HL-60 (cell line): Measurements from ENCODE around the gene FAM219B.

Experiments used
- DNase-seq, 2 experiments: peaks; one replicate each; pipeline ENCODE4 v3.0.0-alpha.2; 2010 to 2020; ENCODE audit warnings: low read depth in 1 of 2, low spot score in 1 of 2
- H3K27ac ChIP-seq: fragments of 250-450 bp; sonication (Bioruptor Pico); replicated peaks from 2 replicates; pipeline ENCODE4 v1.5.1; 2020; ENCODE audit warnings: mild to moderate bottlenecking, moderate library complexity
- H3K27me3 ChIP-seq: fragments of 250-450 bp; sonication (Bioruptor Pico); 2 replicates; pipeline ENCODE4 v1.5.1; 2021; ENCODE audit warnings: mild to moderate bottlenecking, moderate library complexity; ENCODE audit not compliant: insufficient read depth, poor library complexity, severe bottlenecking
- H3K4me3 ChIP-seq: replicated peaks from 2 replicates; pipeline ENCODE4 v1.5.1; 2011; ENCODE audit warnings: mild to moderate bottlenecking, control low read depth, low read length; ENCODE audit not compliant: insufficient read depth
- CTCF ChIP-seq: IDR thresholded peaks from one replicate; pipeline ENCODE4 v1.5.1; 2011; ENCODE audit warnings: low read length, control low read depth, inconsistent platforms; ENCODE audit not compliant: insufficient read depth
- GABPA ChIP-seq: IDR thresholded peaks from 2 replicates; pipeline ENCODE4 v1.6.1; 2012; ENCODE audit warnings: low read depth
- POLR2AphosphoS5 ChIP-seq: IDR thresholded peaks from 2 replicates; pipeline ENCODE4 v1.6.1; 2012; ENCODE audit warnings: low read depth
- REST ChIP-seq: IDR thresholded peaks from 2 replicates; pipeline ENCODE4 v1.6.1; 2012; ENCODE audit warnings: low read depth; ENCODE audit not compliant: insufficient replicate concordance
- SPI1 ChIP-seq: IDR thresholded peaks from 2 replicates; pipeline ENCODE4 v1.6.1; 2012; ENCODE audit warnings: low read depth, mild to moderate bottlenecking, borderline replicate concordance

The FAM219B gene

GRCh38 chr15:74892931-74893330, 13.7 kb downstream of the FAM219B start:
- Histone ChIP-seq H3K27ac (no peak overlapping the region), H3K4me3 (no peak overlapping the region)
- TF ChIP-seq GABPA (no peak), REST (no peak), CTCF (no peak), SPI1 (no peak), POLR2AphosphoS5 (no peak)

GRCh38 chr15:74892313-74892712, 14.3 kb downstream of the FAM219B start:
- no peak overlapping the region for H3K4me3 ChIP-seq
- TF ChIP-seq GABPA, result no peak
- TF ChIP-seq REST, result no peak
- no peak for TF ChIP-seq CTCF
- no peak for TF ChIP-seq SPI1
- TF ChIP-seq POLR2AphosphoS5, result no peak
- no peak for DNase-seq
- H3K27me3 ChIP-seq, result no peaks in the 10 kb centered on the region
- H3K27ac ChIP-seq, result no peak overlapping the region

More at GRCh38 chr15:74892931-74893330, 13.7 kb downstream of the FAM219B start:
- H3K27me3 ChIP-seq, result no peaks in the 10 kb centered on the region
- no peak for DNase-seq

GRCh38 chr15:74891469-74891868, 15.2 kb downstream of the FAM219B start:
- Histone ChIP-seq H3K27me3 (no peaks in the 10 kb centered on the region), H3K27ac (no peak overlapping the region), H3K4me3 (no peak overlapping the region)
- no peak for DNase-seq
- TF ChIP-seq POLR2AphosphoS5 (no peak), REST (no peak), CTCF (no peak), SPI1 (no peak), GABPA (no peak)
